Heart right ventricle (tissue), 16 donors: ENCODE data around the gene TAL1. TPM values are rescaled to one million over a fixed set of nuclear protein-coding genes. Genes with fewer than 3 reads are reported as not detected.

Experiments
- ATAC-seq, 8 donors: fragments of 200-7000 bp; cut with Tn5 transposase; one replicate each; pipeline ENCODE4 v1.9.1; 2020; ENCODE audit warnings: mild to moderate bottlenecking in 8 of 8, moderate library complexity in 8 of 8, moderate number of reproducible peaks in 1 of 8
- DNase-seq, 2 donors: peaks; one replicate each; pipeline ENCODE4 v3.0.0-alpha.2; 2020
- H3K27ac ChIP-seq, 10 donors: fragments of 200-600 bp; sonication (generic) in 2 of 10; one replicate each; pipeline versions ENCODE4 v1.5.0 to v1.8.0; 2020 to 2022; ENCODE audit warnings: mild to moderate bottlenecking in 3 of 10
- H3K27me3 ChIP-seq, 7 donors: fragments of 200-600 bp; one replicate each; pipeline ENCODE4 v1.8.0; 2021 to 2022; ENCODE audit warnings: mild to moderate bottlenecking in 2 of 7
- H3K36me3 ChIP-seq, 9 donors: fragments of 200-600 bp; sonication (generic) in 1 of 9; one replicate each; pipeline versions ENCODE4 v1.5.0 to v1.8.0; 2020 to 2022; ENCODE audit warnings: mild to moderate bottlenecking in 2 of 9
- H3K4me1 ChIP-seq, 9 donors: fragments of 200-600 bp; sonication (generic) in 1 of 9; one replicate each; pipeline versions ENCODE4 v1.5.0 to v1.8.0; 2020 to 2022; ENCODE audit warnings: mild to moderate bottlenecking in 4 of 9
- H3K4me3 ChIP-seq, 10 donors: fragments of 200-600 bp; sonication (generic) in 2 of 10; one replicate each; pipeline versions ENCODE4 v1.5.0 to v1.8.0; 2020 to 2022; ENCODE audit warnings: mild to moderate bottlenecking in 7 of 10, moderate library complexity in 2 of 10
- H3K9me3 ChIP-seq, 11 donors: fragments of 200-600 bp in 10 of 11; sonication (generic) in 2 of 11; one replicate each; pipeline versions ENCODE4 v1.5.0 to v1.8.0; 2013 to 2022; ENCODE audit warnings: mild to moderate bottlenecking in 2 of 11, control low read depth in 1 of 11, moderate library complexity in 1 of 11
- WGBS, 2 donors: extraction: QIAGEN DNeasy Blood & Tissue Kit; methylation state at CpG; one replicate each; pipeline ENCODE4 v1.1.7; 2013; ENCODE audit warnings: inconsistent platforms in 1 of 2; 5-methylcytosine and 5-hydroxymethylcytosine counted together
- intact Hi-C, 10 donors: fragments of 100-400 bp; cut with DNase I; formaldehyde crosslinking; loops; one replicate each; pipeline versions ENCODE4 v1.11.1 to v1.14.2; 2022
- polyA plus RNA-seq, 2 donors: library from polyadenylated mRNA; stranded (reverse); fragments of 200-250 nt; gene quantifications; one replicate each; pipeline ENCODE4 v1.2.3, GENCODE V29; 2013
- total RNA-seq, 10 donors: library from RNA; stranded (reverse); fragmentation: NEBNext Ultra II Directional in 3 of 10; extraction: Animal tissue kit (Norgen Biotek cat#: 25700) in 3 of 10; gene quantifications; one replicate each; pipeline versions ENCODE4 v1.2.1 to v1.2.4, GENCODE V29; 2021 to 2023
- TF ChIP-seq, protein P1 (sequence below), 9 donors: fragments of 200-600 bp; sonication (generic) in 2 of 9; IDR thresholded peaks; one replicate each; pipeline versions ENCODE4 v1.5.0 to v1.8.0; 2021 to 2022; ENCODE audit warnings: antibody characterized with exemption in 9 of 9, mild to moderate bottlenecking in 5 of 9, moderate library complexity in 1 of 9
- donor health status: Arrhythmogenic right ventricular cardiomyopathy.
- donor health status: ischemic (EF 13 %, LVEDD 7.1; RV severe dilation, severe dysfunction).
- donor health status: healthy with polysubstance abuse.
- donor health status: DM: no; HTN: yes; CAD: no.
- donor health status: DM: no; HTN: no; CAD: no.
- donor health status: ischemic (EF 25% LVEDD 6.9; RV normal size, moderate dysfunction).
- donor health status: ischemic (EF 25% LVEDD 5.7; RV mildly dilated, moderate dysfunction).
- donor health status: healthy.
- donor health status: DM: yes; HTN: yes; CAD: no.
- donor health status: Ischemic cardiomyopathy.
- donor health status: ischemic (EF 35%, LVEDD 5.7; RV mildly dilated, moderate dysfunction).
- donor health status: nonischemic (EF 11% LVEDD 7.7; RV severe dilation, severe dysfunction).
- donor health status: DM: yes; HTN: yes; CAD: no.
- donor health status: PGD.
- donor health status: ischemic (EF 29% LVEDD 5.4; RV normal size, mild dysfunction).
- donor health status: nonischemic (EF 23%, LVEDD 6.1; RV moderate dilation, normal function).

The TAL1 gene
- total and polyA plus RNA-seq, 12 donors = 1.8 to 7.4 (median 4.0) TPM

DNA sequence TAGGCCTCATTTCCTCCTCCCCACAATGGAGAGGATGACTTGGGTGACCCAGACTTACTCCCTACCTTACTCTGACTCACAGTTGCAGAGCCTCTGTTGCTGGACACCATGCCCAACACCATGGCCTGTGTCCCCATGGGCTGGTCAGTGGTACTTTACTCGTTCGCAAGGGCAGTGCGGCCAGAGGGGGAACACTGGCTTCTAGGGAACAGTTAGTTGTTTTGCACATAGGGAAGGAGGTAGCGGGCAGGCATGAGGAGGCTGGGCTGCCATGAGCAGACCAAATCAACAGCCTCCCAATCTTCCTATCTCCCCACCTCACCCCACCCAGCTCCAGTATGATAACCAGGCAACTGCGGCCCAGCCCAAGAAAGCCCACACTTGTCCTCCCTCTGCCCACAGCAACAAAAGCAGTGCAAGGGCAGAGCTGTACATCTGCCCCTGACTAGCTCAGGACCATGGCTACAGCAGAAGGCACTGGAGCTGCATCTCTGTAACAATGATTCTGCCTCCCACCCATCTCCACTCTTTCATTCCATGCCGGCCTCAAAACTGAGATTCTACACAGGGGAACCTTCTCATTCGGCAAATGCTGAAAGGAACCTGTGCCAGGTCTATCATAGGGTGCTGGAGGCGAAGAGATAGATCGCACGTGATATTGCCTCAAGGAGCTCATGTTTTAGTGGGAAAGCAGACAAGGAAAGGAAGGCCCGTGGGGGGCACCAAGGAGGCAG is 18.6 kb downstream of the TAL1 start:
- H3K27me3 ChIP-seq = peaks cover 0 to 22% (median 7%) of the 10 kb centered on the region in 7 donors
- H3K4me1 ChIP-seq = peaks cover 0 to 45% (median 21%) of the 10 kb centered on the region in 9 donors
- H3K27ac ChIP-seq = peak overlapping the region in 5 of 10 donors; percentile 74 to 87 (median 86)
- no peaks in the 10 kb centered on the region for H3K36me3 ChIP-seq
- intact Hi-C loops = no loop called here
- WGBS, 2 donors = 68 to 81% methylated on average over 11 of the region's 11 CpGs
- H3K4me3 ChIP-seq = no peak overlapping the region
- TF ChIP-seq, protein P1, sequence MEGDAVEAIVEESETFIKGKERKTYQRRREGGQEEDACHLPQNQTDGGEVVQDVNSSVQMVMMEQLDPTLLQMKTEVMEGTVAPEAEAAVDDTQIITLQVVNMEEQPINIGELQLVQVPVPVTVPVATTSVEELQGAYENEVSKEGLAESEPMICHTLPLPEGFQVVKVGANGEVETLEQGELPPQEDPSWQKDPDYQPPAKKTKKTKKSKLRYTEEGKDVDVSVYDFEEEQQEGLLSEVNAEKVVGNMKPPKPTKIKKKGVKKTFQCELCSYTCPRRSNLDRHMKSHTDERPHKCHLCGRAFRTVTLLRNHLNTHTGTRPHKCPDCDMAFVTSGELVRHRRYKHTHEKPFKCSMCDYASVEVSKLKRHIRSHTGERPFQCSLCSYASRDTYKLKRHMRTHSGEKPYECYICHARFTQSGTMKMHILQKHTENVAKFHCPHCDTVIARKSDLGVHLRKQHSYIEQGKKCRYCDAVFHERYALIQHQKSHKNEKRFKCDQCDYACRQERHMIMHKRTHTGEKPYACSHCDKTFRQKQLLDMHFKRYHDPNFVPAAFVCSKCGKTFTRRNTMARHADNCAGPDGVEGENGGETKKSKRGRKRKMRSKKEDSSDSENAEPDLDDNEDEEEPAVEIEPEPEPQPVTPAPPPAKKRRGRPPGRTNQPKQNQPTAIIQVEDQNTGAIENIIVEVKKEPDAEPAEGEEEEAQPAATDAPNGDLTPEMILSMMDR (IDR thresholded peaks at IDR 0.05) = no peak
- ATAC-seq (no peak), DNase-seq (no peak)
- no peaks in the 10 kb centered on the region for H3K9me3 ChIP-seq

DNA sequence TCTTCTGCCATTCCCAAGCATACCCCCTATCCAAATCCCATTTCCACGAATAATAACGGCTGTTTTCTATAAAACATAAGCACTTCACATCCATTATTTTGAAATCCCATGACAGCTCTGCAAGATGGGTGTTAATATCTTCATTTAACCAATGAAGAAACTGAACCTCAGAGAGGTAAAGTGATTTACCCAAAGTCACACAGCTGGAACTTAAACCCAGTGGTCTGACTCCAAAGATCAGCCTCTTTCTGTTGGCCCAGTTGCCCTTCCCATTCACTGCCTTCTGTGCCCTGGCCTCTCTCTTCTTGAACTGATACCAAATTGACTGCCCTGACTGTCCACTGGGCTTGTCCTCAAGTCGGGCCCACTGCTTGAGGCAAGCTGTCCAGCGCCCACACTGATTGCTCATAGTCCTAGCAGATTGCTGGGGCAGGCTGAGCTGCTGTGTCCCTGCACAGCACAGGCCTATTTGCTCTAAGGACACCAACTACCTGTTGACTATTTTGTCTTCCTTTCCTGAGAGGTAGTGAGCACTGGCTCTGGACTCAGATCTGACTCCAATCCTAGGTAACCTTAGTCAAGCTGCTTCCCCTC is 19.3 kb downstream of the TAL1 start:
- DNase-seq = no peak
- intact Hi-C loops = no loop called here
- Histone ChIP-seq H3K27ac (peak overlapping the region; percentile 63 to 87 (median 76)), H3K4me1 (peaks cover 0 to 45% (median 21%) of the 10 kb centered on the region in 9 donors), H3K36me3 (no peaks in the 10 kb centered on the region), H3K27me3 (peaks cover 0 to 28% (median 7%) of the 10 kb centered on the region in 7 donors), H3K9me3 (no peaks in the 10 kb centered on the region), H3K4me3 (no peak overlapping the region)
- ATAC-seq = no peak
- whole genome bisulfite sequencing, 2 donors = 81 to 89% methylated on average over 4 of the region's 4 CpGs
- TF ChIP-seq, protein P1 (IDR thresholded peaks at IDR 0.05) = no peak

DNA sequence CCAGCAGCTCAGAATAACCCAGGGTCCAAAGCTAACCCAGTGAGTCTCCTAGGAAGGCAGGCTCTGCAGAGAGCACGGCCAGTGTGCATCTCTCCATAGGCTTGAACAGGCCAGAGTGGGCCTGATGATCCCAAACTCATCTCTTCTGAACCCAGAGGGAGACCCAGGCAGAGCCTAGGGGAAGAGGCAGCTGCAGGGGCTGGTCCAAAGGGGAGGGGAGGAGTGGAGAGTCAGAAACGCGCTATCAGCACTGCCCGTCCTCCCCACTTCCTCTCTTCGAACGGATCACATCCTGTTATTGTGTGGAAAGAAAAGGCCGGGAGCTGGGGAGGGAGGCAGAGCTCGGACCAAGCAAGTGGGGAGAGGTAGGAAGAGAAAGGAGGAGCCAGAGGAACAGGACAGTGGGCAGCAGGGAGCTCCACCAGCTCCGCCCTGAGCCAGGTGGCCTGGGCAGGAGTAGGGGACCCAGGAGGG is 20.2 kb downstream of the TAL1 start:
- Histone ChIP-seq H3K4me1 (peaks cover 0 to 45% (median 21%) of the 10 kb centered on the region in 9 donors), H3K27me3 (peaks cover 0 to 28% (median 7%) of the 10 kb centered on the region in 7 donors), H3K9me3 (no peaks in the 10 kb centered on the region), H3K4me3 (peak overlapping the region in 2 of 10 donors; percentile 16 to 22), H3K36me3 (no peaks in the 10 kb centered on the region), H3K27ac (peak overlapping the region; percentile 63 to 87 (median 76))
- intact Hi-C loops = no loop called here
- ATAC-seq (peak; percentile 81 to 94 (median 92)), DNase-seq (peak; percentile 45 to 79)
- 26 to 30% methylated on average over 9 of the region's 9 CpGs for WGBS, 2 donors
- TF ChIP-seq, protein P1 (IDR thresholded peaks at IDR 0.05) = no peak

DNA sequence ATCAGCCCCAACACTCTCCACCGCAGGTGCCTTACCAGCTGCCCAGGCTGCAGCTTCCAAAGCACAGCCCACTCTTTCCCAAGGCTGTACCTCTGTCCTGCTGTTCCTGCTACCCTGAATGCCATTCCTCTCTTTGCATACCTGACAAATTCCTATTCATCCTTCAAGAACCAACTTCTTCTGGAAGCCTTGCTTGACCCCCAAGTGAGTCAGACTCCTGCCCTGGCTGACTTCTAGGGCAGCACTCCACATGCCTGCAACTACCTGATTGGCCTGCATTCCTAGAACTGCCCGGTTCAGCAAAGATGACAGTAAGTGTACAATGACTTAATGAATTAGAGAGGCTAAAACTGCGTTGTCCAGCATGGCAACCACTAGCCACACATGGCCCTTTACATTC is 21.4 kb downstream of the TAL1 start:
- H3K4me1 ChIP-seq = peaks cover 0 to 45% (median 21%) of the 10 kb centered on the region in 9 donors
- no peak for ATAC-seq
- TF ChIP-seq, protein P1 (IDR thresholded peaks at IDR 0.05) = no peak
- 82 to 88% methylated on average over 3 of the region's 3 CpGs for WGBS, 2 donors
- no peak for DNase-seq
- no peak overlapping the region for H3K27ac ChIP-seq
- intact Hi-C loops = no loop called here
- H3K4me3 ChIP-seq = no peak overlapping the region
- no peaks in the 10 kb centered on the region for H3K9me3 ChIP-seq
- peaks cover 0 to 34% (median 7%) of the 10 kb centered on the region in 7 donors for H3K27me3 ChIP-seq
- no peaks in the 10 kb centered on the region for H3K36me3 ChIP-seq
